Ureter (tissue), 1 donor: ENCODE data around the gene CAPS. TPM values are rescaled to one million over a fixed set of nuclear protein-coding genes. Genes with fewer than 3 reads are reported as not detected.
"Not testable (repeated sequence)": the region's sequence is repeated elsewhere in the genome, so short reads cannot be mapped to it uniquely, and the experiment has no call there.

Experiments used
- DNase-seq: peaks from one replicate; pipeline ENCODE4 v3.0.0-alpha.2; 2020; ENCODE audit warnings: low spot score
- total RNA-seq: library from RNA; stranded (reverse); gene quantifications from one replicate; pipeline ENCODE4 v1.2.4, GENCODE V29; 2023
- donor health status: DM: yes; HTN: yes; CAD: no.

The CAPS gene
- total RNA-seq, 1 donor from 2014 or later: 181 TPM

DNA sequence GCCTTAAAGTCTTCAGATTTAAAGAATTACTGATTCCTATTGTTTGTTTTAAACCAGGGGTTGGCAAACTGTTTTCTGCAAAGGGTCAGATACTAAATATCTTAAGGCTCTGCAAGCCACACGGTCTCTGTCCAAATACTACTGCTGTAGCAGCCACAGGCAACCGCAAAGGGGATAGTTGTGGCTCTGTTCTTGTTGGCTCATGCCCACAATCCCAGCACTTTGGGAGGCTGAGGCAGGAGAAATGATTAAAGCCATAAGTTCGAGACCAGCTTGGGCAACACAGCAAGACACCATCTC is 41.5 kb downstream of the CAPS start:
- DNase-seq: no peak

DNA sequence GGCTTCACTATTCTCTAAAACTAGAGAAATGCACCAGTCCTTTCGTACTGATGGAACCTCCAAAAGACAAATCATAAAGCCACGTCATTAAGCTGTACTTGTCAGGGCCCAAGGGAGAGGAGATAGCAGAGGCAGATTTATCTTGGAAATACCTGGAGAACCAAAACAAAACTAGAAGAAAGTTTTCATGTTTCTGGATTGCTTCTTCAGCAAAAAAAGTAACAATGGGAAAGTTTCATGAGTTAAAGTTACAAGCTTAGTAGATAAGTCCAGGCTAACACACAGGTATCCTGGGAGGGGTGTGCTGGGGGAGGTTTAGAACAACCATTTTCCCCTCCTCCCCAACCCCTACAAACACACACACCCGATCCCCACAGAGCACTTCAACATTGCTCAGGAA is 42.3 kb downstream of the CAPS start:
- DNase-seq: no peak

DNA sequence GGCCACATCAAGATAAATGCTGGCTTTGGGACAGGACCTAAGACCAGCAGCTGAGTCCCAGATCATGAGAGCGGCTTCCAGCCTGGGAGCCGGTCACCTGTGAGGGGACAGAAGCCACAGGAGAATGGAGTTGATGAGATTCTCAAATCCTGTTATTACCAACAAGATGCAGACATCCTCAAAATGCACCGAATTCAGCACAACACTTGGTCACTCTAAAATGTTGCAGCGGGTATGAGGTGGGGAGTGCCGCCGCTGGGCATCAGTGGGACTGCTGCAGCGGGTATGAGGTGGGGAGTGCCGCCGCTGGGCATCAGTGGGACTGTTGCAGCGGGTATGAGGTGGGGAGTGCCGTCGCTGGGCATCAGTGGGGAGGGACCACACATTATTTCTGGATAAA is 42.7 kb downstream of the CAPS start:
- DNase-seq: no peak

DNA sequence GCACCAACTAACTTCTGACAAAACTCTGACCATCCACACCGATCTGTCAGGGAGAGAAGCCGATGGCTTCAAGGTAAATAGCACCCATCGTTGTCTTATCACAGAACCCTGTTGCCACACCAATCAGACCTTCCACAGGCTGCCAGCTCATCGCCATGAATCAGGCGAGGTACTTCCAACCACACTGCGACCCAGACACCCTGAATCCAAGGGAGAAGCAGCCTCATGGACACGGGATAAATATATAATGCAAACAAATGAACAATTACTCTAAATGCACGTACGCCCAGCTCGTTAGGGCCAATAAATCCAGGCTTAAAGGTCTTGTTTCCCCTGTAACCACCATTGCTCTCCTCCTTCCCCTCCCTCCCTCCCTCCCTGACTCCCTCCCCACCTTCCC is 43.1 kb downstream of the CAPS start:
- no peak for DNase-seq

DNA sequence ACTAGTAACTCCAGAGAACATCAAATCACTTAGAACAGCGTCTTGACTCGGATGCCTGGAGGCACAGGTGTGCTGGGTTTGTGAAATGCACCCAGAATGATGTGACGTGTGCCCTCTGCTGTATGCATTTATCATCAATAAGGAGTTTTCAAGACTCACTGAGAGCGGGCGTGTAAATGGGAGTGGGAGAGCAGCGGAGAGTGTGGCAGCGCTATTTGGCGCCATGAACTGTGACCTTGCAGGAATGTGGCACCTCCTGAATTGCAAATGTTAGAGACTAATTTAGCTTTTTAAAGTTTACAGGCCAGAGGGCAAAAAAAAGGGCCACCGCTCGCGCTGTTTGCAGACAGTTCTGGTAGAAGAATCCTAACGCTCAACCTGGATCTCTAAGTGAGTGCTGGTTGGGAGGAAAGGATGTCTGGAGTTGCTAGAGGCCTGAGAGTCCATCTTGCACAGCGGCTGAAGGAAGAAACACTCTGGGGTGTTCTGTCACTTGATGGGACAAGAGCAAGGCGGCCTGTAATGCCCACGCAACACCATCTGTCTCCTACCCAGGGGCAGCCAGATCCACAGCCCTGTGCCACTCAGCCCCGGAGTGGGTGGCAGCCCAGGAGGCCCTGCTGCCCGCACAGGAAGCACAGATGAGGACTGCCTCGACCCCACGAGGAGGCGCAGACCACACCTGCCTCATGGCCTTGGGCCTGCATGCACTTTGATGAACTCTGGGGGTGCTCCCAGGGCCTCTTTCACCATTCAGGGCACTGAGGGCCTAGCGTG is 44.2 kb downstream of the CAPS start:
- DNase-seq: no peak

DNA sequence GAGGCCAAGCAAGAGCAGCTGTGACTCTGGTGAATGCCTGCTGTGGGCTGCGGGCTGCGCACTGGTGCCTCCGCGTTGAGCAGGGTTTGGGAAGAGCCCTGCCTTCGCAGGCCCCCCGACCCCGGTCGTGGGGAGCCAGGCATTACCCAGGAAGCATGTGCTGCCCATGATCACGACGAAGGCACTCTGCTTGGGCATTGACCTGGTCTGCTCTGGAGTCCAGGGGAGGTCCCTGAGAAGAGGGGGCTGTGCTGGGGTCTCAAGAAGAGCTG is 44.7 kb downstream of the CAPS start:
- DNase-seq: no peak

DNA sequence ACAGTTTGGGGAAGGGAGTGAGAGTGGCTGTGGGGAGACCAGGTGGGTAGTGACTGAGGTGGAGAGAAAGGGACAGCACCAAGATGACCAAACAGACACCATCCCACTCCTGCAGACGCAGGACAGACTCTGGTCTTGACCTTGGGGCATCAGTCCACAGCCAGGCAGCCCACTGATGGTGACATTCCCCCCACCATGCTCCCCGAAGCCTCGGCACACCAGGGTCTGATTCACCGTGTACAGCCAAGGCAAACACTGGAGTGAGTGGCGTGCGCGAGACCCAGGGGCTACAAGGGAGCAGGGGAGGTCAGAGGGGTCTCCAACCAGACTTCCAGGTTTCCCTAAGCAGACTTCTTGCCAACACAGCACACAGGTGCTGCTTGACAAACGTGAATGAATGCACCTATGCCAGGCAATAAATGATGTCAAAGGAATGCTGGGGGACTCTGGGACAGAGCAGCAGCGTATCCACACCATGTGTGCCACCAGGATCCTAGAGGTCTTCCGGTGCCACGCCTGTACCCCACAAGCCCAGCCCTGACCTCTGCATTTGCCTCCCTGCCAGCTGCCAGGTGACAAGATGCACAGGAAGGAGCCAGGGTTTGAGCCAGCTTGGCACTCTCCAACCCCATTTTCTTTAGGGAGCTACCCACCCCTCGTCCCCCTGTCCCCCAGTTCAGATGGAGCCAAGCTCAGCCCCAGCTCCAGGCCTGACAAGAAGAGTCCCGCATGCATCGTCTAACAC is 45.4 kb downstream of the CAPS start:
- no peak for DNase-seq

DNA sequence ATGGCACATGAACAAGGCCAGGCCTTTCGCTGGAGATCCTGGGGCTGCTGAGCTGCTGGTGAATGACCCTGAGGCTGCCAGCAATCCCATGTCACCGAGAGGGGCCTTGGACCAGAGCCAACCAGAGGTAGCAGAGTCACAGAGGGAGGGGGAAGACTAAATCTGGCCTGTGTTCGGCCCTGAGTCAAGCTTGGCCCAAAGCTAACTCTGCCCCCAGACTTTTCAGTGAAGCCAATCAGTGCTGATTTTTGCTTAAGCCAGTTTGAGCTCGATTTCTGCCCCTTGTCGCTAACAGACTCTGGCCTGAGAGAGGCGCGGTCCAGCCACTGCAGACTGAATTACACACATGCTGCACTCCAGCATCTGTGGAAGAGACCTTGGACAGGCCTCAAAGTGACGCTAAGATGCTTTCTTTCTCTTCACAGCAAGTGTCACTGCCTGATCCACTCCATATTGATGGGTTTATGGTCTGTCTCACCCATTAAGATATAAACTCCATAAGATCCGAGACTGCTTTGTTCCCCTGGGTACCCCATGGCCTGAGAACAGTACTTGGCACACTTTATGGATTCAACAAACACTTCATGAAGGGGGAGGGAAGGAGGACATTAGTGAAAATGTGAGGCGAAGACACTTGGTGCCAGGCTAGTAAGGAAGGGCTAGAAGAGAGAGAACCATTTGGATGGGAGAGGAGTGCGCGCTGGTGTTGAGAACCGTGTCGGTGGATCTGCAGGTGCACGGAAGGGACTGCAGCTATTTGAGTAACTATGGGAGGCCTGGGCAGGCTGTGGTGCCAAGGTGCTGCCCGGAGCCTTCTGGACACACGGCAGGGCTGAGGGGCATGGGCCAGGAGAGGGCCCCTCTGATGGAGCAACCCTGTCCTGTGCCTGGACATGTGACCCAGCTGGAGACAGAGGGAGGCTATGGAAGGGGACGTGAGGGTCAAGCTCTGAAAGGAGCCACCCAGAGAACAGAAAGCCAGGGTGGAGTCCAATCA is 46.2 kb downstream of the CAPS start:
- DNase-seq: no peak

DNA sequence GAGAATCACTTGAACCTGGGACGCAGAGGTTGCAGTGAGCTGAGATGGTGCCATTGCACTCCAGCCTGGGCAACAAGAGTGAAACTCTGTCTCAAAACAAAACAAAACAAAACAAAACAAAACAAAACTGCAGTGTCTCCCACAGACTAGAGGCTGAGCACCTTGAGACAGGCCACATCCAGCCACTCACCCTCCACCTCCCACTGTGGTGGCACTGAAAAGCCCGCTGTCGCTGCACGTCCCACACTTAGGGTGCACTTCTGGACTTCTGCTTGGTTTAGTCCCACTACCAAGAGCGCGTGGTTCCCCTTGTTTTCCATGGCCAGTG is 47.6 kb downstream of the CAPS start:
- not testable (repeated sequence) for DNase-seq

DNA sequence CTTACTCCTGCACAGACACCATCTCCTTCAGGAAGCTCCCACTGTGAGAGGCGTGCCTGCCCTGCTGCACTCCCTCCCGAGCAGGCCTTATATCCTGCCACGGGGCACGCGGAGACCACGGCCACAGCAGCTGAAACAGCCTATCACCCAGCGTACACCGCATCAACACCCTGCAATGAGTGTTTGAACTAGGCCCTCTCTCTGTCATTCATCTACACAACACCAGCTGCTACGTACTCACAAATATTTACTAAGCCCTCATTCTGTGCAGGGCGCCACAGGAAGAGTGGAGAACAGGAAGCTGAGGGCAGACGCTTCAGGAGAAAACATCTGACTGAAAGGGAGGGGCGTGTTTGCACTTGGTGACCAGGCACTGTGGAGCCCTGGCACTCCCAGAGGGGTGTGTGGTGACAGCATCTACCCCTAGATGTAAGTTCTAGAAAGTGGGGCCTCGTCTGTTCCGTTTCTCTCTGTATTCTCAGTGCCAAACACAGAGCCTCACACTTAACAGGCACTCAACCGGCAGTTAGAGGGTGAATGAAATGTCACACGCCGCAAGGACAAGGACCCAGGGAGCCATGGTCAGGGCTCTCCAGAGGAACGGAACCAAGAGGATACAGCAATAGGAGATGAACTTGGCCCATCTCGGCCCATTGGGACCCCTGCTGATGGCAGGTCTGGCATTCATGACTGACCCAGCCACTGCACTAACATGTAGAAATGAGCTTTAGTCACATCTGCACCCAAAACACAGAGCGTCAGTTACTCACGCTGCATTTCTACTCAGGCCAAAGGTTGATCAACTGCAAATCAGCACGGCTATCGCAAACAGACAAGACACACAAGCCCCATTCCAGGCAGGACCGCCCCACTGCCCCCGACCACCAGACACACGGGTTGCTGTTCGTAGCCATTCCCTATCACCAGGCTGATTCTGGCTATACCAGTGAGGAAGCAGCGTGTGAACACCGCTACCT is 48.2 kb downstream of the CAPS start:
- peak; percentile 77 for DNase-seq

DNA sequence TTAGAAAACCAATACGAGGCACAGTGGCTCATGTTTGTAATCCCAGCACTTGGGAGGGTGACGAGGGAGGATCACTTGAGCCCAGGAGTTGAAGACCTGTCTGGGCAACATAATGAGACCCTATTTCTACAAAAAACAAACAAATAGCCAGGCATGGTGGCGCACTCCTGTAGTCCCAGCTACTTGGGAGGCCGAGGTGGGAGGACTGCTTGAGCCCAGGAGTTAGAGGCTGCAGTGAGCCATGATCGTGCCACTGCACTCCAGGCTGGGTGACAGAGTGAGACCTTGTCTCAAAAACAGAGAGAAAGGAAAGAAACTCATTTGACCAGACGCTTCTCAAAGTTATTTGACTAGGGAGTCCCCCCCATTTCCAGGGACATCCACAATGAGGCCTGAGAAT is 49.2 kb downstream of the CAPS start:
- not testable (repeated sequence) for DNase-seq

DNA sequence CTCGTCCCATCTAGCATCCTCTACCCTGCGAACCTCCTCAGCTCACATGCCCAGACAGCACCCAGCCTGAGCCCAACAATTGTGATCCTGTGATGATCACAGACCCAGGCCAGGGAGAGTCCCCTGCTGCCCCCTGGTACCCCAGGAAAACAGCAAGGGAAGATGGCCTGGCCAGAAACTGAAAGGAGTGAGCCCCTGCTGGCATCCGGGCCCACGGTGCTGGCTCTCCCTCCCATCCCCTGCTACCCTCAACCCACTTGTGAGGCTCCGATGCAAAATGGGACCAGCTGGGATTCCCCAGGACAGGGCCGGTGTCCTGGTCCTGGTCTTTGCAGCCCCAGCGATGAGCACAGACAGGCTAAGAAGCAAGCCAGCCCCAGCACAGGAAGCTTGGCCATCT is 49.8 kb downstream of the CAPS start:
- no peak for DNase-seq

DNA sequence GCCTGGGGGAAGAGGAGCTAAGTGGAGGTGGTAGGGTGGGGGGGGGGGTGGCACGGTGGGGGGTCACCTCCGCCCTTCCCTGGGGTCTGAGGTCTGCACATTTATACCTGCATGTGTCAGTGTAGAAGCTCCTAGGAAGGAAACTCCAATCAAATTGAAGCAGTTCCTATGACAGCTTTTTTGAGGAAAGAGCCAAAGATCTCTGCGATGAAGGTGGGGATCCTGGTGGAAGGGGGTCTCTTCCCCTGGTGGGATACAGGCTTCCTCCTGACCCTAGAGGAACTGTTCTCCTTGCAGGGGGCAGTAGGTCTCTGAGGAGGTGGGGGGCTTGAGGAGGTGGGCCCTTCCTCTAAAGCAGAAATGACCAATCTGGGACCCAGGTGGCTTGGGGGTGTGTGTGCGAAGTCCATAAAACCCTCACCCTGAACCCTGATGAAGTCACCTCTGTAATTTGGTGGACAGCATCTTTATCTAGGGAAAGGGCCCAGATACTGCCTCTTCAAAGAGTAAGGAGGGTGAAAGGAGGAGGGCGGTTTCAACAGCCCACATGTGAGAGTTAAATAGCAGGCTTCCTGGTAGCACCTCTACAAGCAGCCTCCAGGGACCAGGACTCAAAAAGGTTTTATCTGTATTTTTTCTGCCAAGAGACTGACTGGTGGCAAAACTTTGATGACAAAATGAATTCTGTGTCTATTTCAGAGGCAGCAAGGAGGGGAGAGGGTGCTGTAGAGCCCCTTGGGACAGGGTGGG is 50.9 kb downstream of the CAPS start:
- no peak for DNase-seq

Other genes with a start within 250 kb of the CAPS start
- gene MICOS13, start 233.7 kb upstream of the CAPS start, total RNA-seq: 68.4 TPM
- gene HSD11B1L, start 233.2 kb upstream of the CAPS start, total RNA-seq: 2.8 TPM
- gene RPL36, start 224.0 kb upstream of the CAPS start, total RNA-seq: 962 TPM
- gene LONP1, start 194.1 kb upstream of the CAPS start, total RNA-seq: 61.3 TPM
- gene CATSPERD, start 193.6 kb upstream of the CAPS start, total RNA-seq: not detected
- 7.3 TPM for gene PRR22, start 129.5 kb upstream of the CAPS start, total RNA-seq
- gene DUS3L, start 123.1 kb upstream of the CAPS start, total RNA-seq: 41.2 TPM
- 1.0 TPM for gene NRTN, start 109.2 kb upstream of the CAPS start, total RNA-seq
- 4.7 TPM for gene FUT6, start 74.6 kb upstream of the CAPS start, total RNA-seq
- 32.0 TPM for gene FUT3, start 62.8 kb upstream of the CAPS start, total RNA-seq
- gene FUT5, start 43.7 kb upstream of the CAPS start, total RNA-seq: not detected
- 177 TPM for gene NDUFA11, start 10.5 kb upstream of the CAPS start, total RNA-seq
- gene VMAC, start 9.4 kb upstream of the CAPS start, total RNA-seq: 9.6 TPM
- gene RANBP3, start 63.9 kb downstream of the CAPS start, total RNA-seq: 94.3 TPM
- 30.3 TPM for gene RFX2, start 196.2 kb downstream of the CAPS start, total RNA-seq
- not detected for gene ACSBG2, start 221.4 kb downstream of the CAPS start, total RNA-seq